Neural progenitor cell (in vitro differentiated cells): Measurements from ENCODE around the gene IRAK3.

Source experiments
- EZH2 ChIP-seq: fragments of 200-600 bp; sonication (generic); IDR thresholded peaks from 2 replicates; pipeline ENCODE4 v1.6.1; 2017; ENCODE audit warnings: antibody characterized with exemption, mild to moderate bottlenecking, moderate library complexity
- TF ChIP-seq, protein P1 (sequence below): fragments of 200-600 bp; sonication (generic); IDR thresholded peaks from 2 replicates; pipeline ENCODE4 v1.5.1; 2017; ENCODE audit warnings: antibody characterized with exemption, mild to moderate bottlenecking

DNA sequence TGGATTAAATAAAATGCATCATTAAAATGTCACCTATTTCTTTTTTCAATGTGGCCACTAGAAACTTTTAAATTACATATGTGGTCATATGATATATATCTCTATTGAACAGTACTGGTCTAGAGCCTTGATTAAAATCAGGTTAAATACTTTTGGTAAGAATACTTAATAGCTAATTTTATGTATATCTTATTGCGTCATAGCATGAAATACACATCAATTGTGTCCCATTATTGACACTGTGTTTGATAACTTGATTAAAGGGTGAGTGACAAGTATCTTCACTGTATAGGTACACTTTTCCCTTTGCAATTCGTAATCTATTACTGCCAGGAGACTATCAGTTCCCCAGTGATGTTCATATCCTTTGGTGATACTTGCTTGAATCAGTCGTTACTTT, 108.9 kb downstream of the IRAK3 start:
- TF ChIP-seq, protein P1, sequence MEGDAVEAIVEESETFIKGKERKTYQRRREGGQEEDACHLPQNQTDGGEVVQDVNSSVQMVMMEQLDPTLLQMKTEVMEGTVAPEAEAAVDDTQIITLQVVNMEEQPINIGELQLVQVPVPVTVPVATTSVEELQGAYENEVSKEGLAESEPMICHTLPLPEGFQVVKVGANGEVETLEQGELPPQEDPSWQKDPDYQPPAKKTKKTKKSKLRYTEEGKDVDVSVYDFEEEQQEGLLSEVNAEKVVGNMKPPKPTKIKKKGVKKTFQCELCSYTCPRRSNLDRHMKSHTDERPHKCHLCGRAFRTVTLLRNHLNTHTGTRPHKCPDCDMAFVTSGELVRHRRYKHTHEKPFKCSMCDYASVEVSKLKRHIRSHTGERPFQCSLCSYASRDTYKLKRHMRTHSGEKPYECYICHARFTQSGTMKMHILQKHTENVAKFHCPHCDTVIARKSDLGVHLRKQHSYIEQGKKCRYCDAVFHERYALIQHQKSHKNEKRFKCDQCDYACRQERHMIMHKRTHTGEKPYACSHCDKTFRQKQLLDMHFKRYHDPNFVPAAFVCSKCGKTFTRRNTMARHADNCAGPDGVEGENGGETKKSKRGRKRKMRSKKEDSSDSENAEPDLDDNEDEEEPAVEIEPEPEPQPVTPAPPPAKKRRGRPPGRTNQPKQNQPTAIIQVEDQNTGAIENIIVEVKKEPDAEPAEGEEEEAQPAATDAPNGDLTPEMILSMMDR = no peak
- TF ChIP-seq EZH2 = no peak
